ENCODE results near the gene CMSS1.

- TF ChIP-seq POLR2A (IDR thresholded peaks at IDR 0.05) (no peak), CTCF (IDR thresholded peaks at IDR 0.05) (no peak)
These were observed 40.5 kb upstream of the CMSS1 start for GRCh38 chr3:99777210-99777549.

Data from adrenal gland (tissue), 5 donors.